GM21737 (cell line): ENCODE data around the gene BCAS4.
"Not testable (repeated sequence)": the region's sequence is repeated elsewhere in the genome, so short reads cannot be mapped to it uniquely, and the experiment has no call there.

Experiments used
- ATAC-seq: cut with Tn5 transposase; IDR thresholded peaks from one replicate; pipeline ENCODE4 v1.9.1; 2021; ENCODE audit warnings: mild to moderate bottlenecking, moderate library complexity; ENCODE audit not compliant: unreplicated experiment

Gene BCAS4, protein sequence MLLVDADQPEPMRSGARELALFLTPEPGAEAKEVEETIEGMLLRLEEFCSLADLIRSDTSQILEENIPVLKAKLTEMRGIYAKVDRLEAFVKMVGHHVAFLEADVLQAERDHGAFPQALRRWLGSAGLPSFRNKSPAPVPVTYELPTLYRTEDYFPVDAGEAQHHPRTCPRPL

GRCh38 chr20:50794846-50795634, at the start of gene BCAS4:
BCAS4 (plus strand) TSS chr20:50795061; CDS start chr20:50795084, 23 bp downstream.
- peak; percentile 69 for ATAC-seq

GRCh38 chr20:50745634-50746137, 49.2 kb upstream of the BCAS4 start:
- ATAC-seq, result no peak

- no peak for ATAC-seq
These were observed 48.5 kb upstream of the BCAS4 start for GRCh38 chr20:50746138-50746940.

GRCh38 chr20:50747275-50747674, 47.6 kb upstream of the BCAS4 start:
- no peak for ATAC-seq

GRCh38 chr20:50750145-50750671, 44.7 kb upstream of the BCAS4 start:
- ATAC-seq, result no peak

GRCh38 chr20:50753152-50753551, 41.7 kb upstream of the BCAS4 start:
- no peak for ATAC-seq

GRCh38 chr20:50754420-50754819, 40.4 kb upstream of the BCAS4 start:
- ATAC-seq, result no peak

- ATAC-seq, result no peak
These were observed 38.4 kb upstream of the BCAS4 start for GRCh38 chr20:50756447-50756846.

- ATAC-seq, result no peak
These were observed 36.4 kb upstream of the BCAS4 start for GRCh38 chr20:50758469-50758868.

GRCh38 chr20:50758992-50759391, 35.9 kb upstream of the BCAS4 start:
- ATAC-seq, result no peak

- ATAC-seq, result no peak
These were observed 35.2 kb upstream of the BCAS4 start for GRCh38 chr20:50759678-50760077.

DNA sequence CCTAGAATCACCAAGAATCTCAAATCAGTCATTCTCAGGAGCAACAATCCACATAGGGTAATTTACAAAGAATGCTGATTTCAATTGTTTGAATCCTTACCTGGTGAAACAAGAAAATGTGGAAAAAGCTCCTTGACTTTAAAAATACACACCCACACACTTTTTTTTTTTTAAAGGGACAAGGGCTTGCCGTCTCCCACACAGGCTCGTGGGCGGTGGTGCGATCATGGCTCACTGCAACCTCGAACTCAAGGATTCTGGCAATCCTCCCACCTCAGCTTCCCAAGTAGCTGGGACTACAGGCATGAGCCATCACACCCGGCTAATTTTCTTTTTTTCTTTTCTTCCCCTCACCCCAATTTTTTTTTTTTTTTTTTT, 32.8 kb upstream of the BCAS4 start:
- no peak for ATAC-seq

- no peak for ATAC-seq
These were observed 32.2 kb upstream of the BCAS4 start for GRCh38 chr20:50762435-50763220.

GRCh38 chr20:50763550-50764458, 31.1 kb upstream of the BCAS4 start:
- ATAC-seq, result not testable (repeated sequence)

DNA sequence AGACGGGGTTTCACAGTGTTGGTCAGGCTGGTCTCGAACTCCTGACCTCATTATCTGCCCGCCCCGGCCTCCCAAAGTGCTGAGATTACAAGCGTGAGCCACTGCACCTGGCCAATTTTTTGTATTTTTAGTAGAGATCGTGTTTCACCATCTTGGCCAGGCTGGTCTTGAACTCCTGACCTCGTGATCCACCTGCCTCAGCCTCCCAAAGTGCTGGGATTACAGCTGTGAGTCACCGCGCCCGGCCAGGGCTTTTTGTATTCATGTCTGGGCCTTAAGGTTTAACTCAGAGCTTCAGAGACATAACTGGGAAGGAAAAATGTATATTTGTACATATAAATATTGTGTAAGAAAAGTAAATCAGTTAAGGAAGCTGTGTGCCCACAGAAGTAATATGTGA, 29.6 kb upstream of the BCAS4 start:
- ATAC-seq, result not testable (repeated sequence)

DNA sequence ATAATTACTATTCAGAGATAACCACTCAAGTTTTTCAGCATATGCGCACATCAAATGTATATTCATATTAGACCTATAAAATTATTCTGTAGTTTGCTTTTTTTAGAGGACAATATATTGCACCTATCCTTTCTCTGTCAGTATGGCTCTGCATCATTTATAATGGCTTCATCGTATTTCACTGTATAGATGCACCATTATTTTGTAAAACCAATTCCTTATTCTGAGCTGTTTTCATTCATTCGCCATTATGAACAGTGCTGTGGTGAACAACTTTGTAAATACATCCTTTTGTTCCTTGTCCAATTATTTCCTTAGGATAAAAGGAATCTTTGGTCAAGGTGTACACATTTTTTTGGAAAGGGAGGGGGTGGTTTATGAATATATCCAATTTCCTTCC, 29.2 kb upstream of the BCAS4 start:
- ATAC-seq, result no peak

GRCh38 chr20:50766955-50767809, 27.7 kb upstream of the BCAS4 start:
- ATAC-seq, result not testable (repeated sequence)

DNA sequence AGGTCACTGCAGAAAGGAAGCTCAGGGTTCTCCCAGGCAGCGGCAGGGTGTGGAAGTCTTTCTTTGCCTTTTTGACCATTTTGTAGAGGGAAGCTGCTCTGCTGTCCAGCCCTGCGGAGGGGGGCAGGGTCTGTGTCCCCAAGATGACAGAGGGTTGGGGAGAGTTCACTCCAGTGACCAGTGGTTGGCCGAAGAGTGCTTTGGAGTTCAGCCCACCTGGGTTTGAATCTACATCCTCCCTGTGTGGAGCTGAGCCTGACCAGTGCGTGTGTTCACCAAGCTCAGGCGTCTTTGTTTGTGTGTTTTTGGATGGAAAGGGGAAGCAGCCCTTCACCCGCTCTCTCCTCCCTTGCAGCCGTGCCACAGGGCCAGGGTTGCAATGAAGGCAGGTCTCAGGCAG, 25.9 kb upstream of the BCAS4 start:
- ATAC-seq, result not testable (repeated sequence)
